ENCODE results near the gene ESYT2. TPM values are rescaled to one million over a fixed set of nuclear protein-coding genes. Genes with fewer than 3 reads are reported as not detected.
A peak's percentile ranks its signal among the peaks of the same experiment; 100 is the strongest.

Gene ESYT2
- total RNA-seq, 1 experiment from 2014 or later = 59.4 TPM

GRCh38 chr7:158816995-158817394 lies 12.3 kb downstream of the ESYT2 start:
- TF ChIP-seq, protein P1, sequence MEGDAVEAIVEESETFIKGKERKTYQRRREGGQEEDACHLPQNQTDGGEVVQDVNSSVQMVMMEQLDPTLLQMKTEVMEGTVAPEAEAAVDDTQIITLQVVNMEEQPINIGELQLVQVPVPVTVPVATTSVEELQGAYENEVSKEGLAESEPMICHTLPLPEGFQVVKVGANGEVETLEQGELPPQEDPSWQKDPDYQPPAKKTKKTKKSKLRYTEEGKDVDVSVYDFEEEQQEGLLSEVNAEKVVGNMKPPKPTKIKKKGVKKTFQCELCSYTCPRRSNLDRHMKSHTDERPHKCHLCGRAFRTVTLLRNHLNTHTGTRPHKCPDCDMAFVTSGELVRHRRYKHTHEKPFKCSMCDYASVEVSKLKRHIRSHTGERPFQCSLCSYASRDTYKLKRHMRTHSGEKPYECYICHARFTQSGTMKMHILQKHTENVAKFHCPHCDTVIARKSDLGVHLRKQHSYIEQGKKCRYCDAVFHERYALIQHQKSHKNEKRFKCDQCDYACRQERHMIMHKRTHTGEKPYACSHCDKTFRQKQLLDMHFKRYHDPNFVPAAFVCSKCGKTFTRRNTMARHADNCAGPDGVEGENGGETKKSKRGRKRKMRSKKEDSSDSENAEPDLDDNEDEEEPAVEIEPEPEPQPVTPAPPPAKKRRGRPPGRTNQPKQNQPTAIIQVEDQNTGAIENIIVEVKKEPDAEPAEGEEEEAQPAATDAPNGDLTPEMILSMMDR (IDR thresholded peaks at IDR 0.05; ENCODE audit: insufficient read depth in 1 of 2, low read depth in 1 of 2, low read length in 1 of 2, severe bottlenecking in 1 of 2, unreplicated experiment in 1 of 2) = no peak
- Mint-ChIP-seq H3K9me3 (ENCODE audit: unreplicated experiment) (no peaks in the 10 kb centered on the region), H3K27me3 (ENCODE audit: insufficient read depth, unreplicated experiment) (no peaks in the 10 kb centered on the region), H3K4me1 (ENCODE audit: low read depth, unreplicated experiment) (peaks cover 83% of the 10 kb centered on the region), H3K36me3 (ENCODE audit: insufficient read depth, unreplicated experiment) (peaks cover 23% of the 10 kb centered on the region), H3K4me3 (ENCODE audit: unreplicated experiment) (peak overlapping the region; percentile 55), H3K27ac (ENCODE audit: unreplicated experiment) (peak overlapping the region; percentile 94)
- BruUV-seq (replicated peaks) = no TSS peak
- intact Hi-C loops (cut with micrococcal nuclease; ENCODE audit: unreplicated experiment) = loop anchor here (1.0 to 5.0 kb wide), 3 partner anchors 35 to 115 kb away; partner anchors contain the start of genes DYNC2I1 and NCAPG2
- Histone ChIP-seq H3K9me3 (no peaks in the 10 kb centered on the region), H3K27me3 (replicated peaks; ENCODE audit: control insufficient read depth, insufficient read depth, low read length) (no peaks in the 10 kb centered on the region), H3K4me3 (ENCODE audit: low read depth, low read length) (no peak overlapping the region), H3K4me1 (peaks cover 74% of the 10 kb centered on the region), H3K36me3 (ENCODE audit: control insufficient read depth, insufficient read depth, low read length) (no peaks in the 10 kb centered on the region)
- CTCF ChIA-PET = interaction anchor here (1.1 to 1.7 kb wide), 2 partner anchors 34 to 47 kb away, joined by 3 to 4 read pairs; no protein-coding TSS in a partner anchor
- POLR2A ChIA-PET = interaction anchor here (0.6 to 1.0 kb wide), 5 partner anchors 11 to 112 kb away, joined by 3 to 4 read pairs (median 3); partner anchors contain the start of gene NCAPG2
- peak; percentile 82 to 83 for DNase-seq

DNA sequence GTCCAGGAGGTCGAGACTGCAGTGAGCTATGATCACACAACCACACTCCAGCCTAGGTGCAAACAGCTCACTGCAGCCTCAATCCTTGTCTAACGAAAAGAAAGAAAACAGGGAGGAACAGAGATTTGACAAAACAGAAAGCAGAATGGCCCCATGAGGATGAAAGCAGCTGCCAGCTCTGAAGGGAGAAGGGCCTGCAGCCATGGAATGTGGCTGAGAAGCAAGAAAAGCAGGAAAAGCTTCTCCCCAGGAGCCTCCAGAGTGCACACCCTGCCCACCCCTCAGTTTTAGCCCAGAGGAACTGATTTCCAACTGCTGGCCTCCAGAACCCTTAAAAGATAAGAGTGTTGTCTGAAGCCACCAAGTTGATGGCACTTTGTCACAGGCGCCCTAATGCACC lies 13.0 kb downstream of the ESYT2 start:
- Histone ChIP-seq H3K4me1 (peaks cover 74% of the 10 kb centered on the region), H3K27me3 (replicated peaks; ENCODE audit: control insufficient read depth, insufficient read depth, low read length) (no peaks in the 10 kb centered on the region), H3K9me3 (no peaks in the 10 kb centered on the region), H3K4me3 (ENCODE audit: low read depth, low read length) (no peak overlapping the region), H3K36me3 (ENCODE audit: control insufficient read depth, insufficient read depth, low read length) (no peaks in the 10 kb centered on the region)
- peak overlapping the region; percentile 55 for H3K4me3 Mint-ChIP-seq (ENCODE audit: unreplicated experiment)
- CTCF ChIA-PET = interaction anchor here (1.7 kb wide), 1 partner anchor 47 kb away, joined by 4 read pairs; no protein-coding TSS in a partner anchor
- TF ChIP-seq, protein P1 (IDR thresholded peaks at IDR 0.05; ENCODE audit: insufficient read depth in 1 of 2, low read depth in 1 of 2, low read length in 1 of 2, severe bottlenecking in 1 of 2, unreplicated experiment in 1 of 2) = no peak
- H3K4me1 Mint-ChIP-seq (ENCODE audit: low read depth, unreplicated experiment) = peaks cover 83% of the 10 kb centered on the region
- no peaks in the 10 kb centered on the region for H3K27me3 Mint-ChIP-seq (ENCODE audit: insufficient read depth, unreplicated experiment)
- no TSS peak for BruUV-seq (replicated peaks)
- peak overlapping the region; percentile 94 for H3K27ac Mint-ChIP-seq (ENCODE audit: unreplicated experiment)
- POLR2A ChIA-PET = interaction anchor here (0.6 to 1.0 kb wide), 5 partner anchors 11 to 112 kb away, joined by 3 to 4 read pairs (median 3); partner anchors contain the start of gene NCAPG2
- no peaks in the 10 kb centered on the region for H3K9me3 Mint-ChIP-seq (ENCODE audit: unreplicated experiment)
- H3K36me3 Mint-ChIP-seq (ENCODE audit: insufficient read depth, unreplicated experiment) = peaks cover 30% of the 10 kb centered on the region
- DNase-seq = peak; percentile 71 to 75
- intact Hi-C loops (cut with micrococcal nuclease; ENCODE audit: unreplicated experiment) = loop anchor here (1.0 to 5.0 kb wide), 3 partner anchors 34 to 114 kb away; partner anchors contain the start of genes DYNC2I1 and NCAPG2

DNA sequence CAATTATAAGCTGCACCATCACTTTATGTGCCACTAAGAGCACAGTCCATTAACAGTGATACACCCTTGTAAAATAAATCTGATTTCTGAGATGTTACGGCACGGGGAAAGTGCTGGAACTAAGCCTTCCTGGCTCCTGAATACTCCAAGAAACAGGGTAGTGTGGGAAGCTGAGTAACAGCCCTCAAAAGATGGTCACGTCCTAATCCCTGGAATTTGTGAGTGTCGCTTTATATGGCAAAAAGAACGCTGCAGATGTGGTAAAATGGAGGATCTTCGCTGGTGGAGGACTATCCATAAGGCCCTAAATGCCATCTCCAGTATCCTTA lies 13.5 kb downstream of the ESYT2 start:
- no TSS peak for BruUV-seq (replicated peaks)
- H3K4me3 ChIP-seq (ENCODE audit: low read depth, low read length) = no peak overlapping the region
- H3K27ac Mint-ChIP-seq (ENCODE audit: unreplicated experiment) = peak overlapping the region; percentile 94
- H3K9me3 Mint-ChIP-seq (ENCODE audit: unreplicated experiment) = no peaks in the 10 kb centered on the region
- intact Hi-C loops (cut with micrococcal nuclease; ENCODE audit: unreplicated experiment) = loop anchor here (1.0 to 5.0 kb wide), 3 partner anchors 33 to 113 kb away; partner anchors contain the start of genes DYNC2I1 and NCAPG2
- peak overlapping the region; percentile 55 for H3K4me3 Mint-ChIP-seq (ENCODE audit: unreplicated experiment)
- POLR2A ChIA-PET = no interaction called here
- H3K27me3 ChIP-seq (replicated peaks; ENCODE audit: control insufficient read depth, insufficient read depth, low read length) = no peaks in the 10 kb centered on the region
- peaks cover 80% of the 10 kb centered on the region for H3K4me1 Mint-ChIP-seq (ENCODE audit: low read depth, unreplicated experiment)
- no peaks in the 10 kb centered on the region for H3K9me3 ChIP-seq
- H3K4me1 ChIP-seq = peaks cover 71% of the 10 kb centered on the region
- TF ChIP-seq, protein P1 (IDR thresholded peaks at IDR 0.05; ENCODE audit: insufficient read depth in 1 of 2, low read depth in 1 of 2, low read length in 1 of 2, severe bottlenecking in 1 of 2, unreplicated experiment in 1 of 2) = no peak
- H3K36me3 ChIP-seq (ENCODE audit: control insufficient read depth, insufficient read depth, low read length) = no peaks in the 10 kb centered on the region
- no peaks in the 10 kb centered on the region for H3K27me3 Mint-ChIP-seq (ENCODE audit: insufficient read depth, unreplicated experiment)
- no peak for DNase-seq
- peaks cover 35% of the 10 kb centered on the region for H3K36me3 Mint-ChIP-seq (ENCODE audit: insufficient read depth, unreplicated experiment)
- CTCF ChIA-PET = no interaction called here

Measured in Caco-2 (cell line).